GM19324 (cell line): ENCODE results near the gene RNF44.

Experiments used
- ATAC-seq: cut with Tn5 transposase; IDR thresholded peaks from one replicate; pipeline ENCODE4 v1.9.1; 2021; ENCODE audit warnings: mild to moderate bottlenecking, moderate library complexity; ENCODE audit not compliant: unreplicated experiment, low FRiP score

Gene RNF44

DNA sequence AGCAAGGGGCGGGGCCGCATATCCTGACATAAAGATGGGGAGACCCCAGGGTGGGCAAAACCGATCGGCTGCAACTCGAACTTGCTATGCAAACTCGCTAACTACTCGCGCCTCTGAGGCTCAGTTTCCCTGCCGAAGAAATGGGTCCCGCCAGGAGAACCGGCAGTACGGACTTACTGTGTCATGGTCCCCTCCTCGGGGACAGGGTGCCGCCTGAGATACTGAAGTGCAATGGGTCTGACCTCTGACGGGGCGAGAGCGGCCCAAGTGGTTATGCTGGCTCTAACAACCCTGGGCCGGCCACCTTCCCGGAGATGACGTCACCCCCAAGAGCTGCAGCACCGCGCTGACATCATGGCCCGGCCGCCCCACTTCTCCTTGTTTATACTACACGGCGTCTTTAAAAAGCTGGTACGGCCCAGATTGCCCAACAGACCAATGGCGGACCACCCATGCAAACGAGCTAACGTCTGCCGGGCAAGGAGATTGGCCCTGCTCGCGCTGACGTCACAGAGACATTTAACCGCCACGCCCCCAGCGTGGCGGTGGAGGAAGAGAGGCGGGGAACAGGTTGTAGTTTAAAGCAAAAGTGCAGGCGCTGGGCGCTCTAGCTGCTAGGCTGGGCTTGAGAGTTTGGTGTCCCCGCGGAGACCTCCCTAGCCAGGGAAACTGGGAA lies 490 bp upstream of the RNF44 start:
- peak; percentile 72 for ATAC-seq

- ATAC-seq, result peak; percentile 14
These were observed 885 bp downstream of the RNF44 start for GRCh38 chr5:176536132-176536901.

DNA sequence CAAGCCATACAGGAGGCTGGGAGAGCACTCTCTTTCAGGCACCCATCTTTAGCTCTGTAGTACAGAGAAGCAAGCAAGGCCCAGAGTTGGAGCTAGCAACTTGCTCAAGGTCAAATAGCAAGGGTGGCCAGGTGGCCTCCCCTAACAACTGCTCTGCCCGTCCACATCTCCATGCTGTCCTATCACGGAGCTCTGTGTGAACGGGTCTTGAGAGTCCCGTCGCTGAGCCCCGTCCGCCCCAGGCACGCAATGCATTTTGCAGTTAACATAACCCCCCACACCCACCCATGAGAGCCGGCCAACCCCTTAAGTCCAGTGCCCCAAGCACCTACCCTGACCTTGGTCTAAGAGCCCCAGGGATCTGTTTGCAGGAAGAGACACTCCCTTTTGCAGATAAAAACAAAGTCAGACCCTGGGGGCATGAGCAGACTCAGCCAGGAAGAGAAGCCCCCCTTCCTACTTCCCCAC lies 1.5 kb downstream of the RNF44 start:
- ATAC-seq, result no peak

- ATAC-seq, result no peak
These were observed 2.0 kb downstream of the RNF44 start for GRCh38 chr5:176535101-176535663.

DNA sequence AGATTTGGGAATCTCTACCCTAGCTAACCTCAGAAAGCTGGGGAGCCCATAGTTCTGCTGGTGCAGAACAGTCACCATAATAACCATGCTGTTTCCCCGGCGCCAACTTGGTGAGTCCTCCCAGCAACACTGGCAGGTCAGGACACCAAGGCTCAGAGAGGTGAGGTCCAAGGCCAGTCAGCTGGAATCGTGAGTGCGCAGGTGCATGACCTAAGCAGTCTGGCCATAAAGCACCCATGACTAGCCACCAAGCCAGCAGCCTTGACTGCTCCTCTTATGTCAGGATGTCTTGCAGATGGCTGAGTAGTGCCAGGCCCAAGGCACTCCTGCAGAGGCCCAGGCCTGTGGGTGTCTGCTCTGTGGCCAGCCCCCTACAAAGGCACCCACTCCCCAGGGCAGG lies 2.6 kb downstream of the RNF44 start:
- no peak for ATAC-seq

GRCh38 chr5:176533894-176534611 lies 3.1 kb downstream of the RNF44 start:
- ATAC-seq, result no peak

DNA sequence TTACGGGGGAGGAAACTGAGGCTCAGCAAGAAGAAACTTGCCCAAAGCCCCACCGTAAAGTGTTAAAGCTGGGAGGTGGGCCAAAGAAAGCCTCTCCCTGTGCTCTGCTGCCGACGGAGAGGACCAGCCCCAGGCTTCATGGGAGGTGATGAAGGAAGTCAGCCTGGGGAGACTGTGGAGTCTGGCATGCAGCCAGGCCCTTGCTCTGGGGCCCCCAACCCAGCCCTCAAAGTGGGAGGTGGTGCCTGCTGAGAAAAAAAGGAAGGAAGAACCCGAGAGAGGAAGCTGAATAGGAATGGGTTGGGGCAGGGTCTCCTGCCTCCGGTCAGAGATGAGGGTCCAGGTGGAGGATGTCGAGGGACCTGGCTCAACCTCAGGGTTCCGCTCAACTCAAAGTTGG lies 3.8 kb downstream of the RNF44 start:
- no peak for ATAC-seq

GRCh38 chr5:176532795-176533194 lies 4.4 kb downstream of the RNF44 start:
- no peak for ATAC-seq

DNA sequence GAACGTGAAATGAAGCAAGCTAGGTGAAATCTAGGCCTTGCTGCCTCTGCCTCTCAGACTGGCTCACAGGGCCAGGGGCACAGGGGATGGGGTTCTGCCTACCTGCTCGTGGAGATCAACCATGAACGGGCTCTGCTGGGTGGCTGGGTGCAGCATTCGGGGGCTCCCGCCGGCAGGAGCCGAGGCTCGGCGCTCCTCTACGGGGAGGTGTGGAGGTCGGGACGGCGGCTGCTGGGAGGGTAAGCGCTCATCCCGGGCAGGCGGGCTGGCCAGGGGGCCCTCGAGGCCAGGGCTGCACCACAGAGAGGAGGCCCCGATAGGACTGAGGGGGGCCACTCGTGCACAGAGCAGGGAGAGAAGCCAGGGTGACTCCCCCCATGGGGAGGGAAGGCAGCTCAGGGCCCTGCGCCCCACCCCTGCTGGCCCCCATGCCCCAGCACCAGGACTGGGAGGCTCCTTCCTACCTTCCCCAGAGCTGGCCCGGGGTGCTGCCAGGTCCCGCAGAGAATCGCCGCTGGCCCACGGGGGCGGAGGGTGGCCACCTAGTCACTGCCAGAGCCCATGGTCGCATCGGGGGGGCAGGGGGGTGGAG lies 5.2 kb downstream of the RNF44 start:
- ATAC-seq, result no peak

DNA sequence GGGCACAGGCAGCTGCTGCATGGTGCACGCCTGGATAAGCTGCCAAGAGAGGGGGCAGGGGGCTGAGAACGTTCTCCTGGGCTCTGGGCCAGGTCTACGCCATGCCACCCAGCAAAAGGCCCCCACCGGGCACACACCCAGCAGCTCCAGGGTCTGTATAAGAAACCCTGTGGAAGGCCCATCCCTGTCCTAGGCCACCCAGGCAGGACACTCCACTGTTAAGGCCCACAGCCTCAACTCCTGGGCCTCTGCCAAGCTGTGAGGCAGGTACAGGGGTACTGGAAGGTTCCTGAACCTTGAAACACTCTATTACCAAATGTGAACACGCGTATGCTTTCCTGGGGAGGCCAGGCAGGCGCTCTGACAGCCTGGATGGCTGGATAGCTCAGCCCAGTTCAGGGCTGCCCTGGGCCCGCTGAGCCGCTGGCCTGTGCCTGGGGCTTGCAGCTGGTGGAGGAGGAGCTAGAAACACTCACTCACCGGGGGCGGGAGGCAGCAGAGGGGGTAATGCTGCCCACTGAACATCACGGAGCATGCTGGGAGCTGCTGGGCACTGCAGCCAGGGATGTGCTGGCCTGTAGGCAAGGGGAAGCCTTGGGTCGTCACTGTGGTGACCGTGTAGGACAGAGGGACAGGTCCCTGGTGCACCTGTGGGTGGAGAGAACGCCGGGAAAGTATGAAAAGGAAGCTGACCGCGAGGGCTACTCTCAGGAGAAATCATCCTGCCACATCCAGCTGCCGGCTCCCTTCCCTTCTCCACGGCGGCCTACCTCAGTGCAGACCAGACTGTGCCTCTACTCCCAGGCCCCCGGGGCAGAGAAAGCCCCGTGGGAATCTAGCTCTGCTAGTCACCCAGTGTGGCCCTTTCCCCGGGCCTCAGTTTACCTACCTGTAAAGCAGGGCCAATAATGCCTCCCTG lies 6.0 kb downstream of the RNF44 start:
- no peak for ATAC-seq

GRCh38 chr5:176530393-176530982 lies 6.7 kb downstream of the RNF44 start:
- no peak for ATAC-seq

- no peak for ATAC-seq
These were observed 7.5 kb downstream of the RNF44 start for GRCh38 chr5:176529741-176530141.

GRCh38 chr5:176529116-176529740 lies 8.0 kb downstream of the RNF44 start:
- no peak for ATAC-seq

DNA sequence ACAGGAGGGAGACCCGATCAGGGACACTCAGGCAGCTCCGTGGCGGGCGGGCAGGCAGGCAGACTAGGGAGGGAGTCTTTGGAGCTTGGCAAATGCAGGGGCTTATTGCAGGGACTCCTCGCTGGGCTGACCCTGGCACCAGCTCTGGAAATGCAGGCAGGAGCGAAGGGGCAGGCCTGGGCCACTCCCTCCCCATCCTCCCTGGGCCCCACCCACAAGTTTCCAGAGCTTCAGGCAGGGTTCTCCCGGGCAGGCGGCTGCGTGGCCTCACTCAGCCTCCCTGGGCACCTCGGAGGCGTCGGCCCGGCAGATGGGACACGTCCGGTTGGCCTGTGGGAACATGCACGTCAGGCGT lies 8.5 kb downstream of the RNF44 start:
- no peak for ATAC-seq

DNA sequence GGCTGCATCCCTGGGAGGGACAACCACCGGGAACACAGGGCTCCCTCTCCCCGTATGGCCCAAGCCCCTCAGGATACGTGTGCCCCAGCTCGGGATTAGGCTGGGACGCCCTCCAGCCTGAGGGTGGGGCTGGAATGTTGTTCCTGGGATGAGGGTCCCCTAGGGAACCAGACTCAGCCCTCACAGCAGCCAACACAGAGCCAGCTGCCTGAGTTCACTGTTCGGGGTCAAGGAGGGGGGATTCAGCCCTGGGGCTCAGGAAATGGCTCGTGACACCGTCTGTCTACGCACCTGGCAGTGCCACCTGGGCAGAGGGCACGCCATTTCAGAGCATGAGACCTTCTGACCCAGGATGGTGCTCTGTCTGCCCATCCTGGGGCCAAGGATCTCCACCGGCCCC lies 8.9 kb downstream of the RNF44 start:
- no peak for ATAC-seq

GRCh38 chr5:176527246-176528222 lies 9.7 kb downstream of the RNF44 start:
- no peak for ATAC-seq

DNA sequence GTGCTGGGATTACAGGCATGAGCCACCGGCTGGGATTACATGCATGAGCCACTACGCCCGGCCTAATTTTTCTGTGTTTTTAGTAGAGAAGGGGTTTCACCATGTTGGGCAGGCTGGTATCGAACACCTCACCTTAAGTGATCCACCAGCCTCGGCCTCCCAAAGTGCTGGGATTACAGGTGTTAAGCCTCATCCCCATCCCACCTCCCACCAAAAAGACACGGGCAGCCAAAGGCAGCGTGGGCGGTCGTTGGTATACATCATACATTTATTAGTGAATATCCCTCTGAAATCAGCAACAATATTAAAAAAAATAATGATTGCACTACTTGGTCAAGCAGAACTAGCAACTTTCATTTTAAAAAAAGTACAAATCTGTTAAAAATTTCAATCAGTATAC lies 10.7 kb downstream of the RNF44 start:
- ATAC-seq, result no peak

DNA sequence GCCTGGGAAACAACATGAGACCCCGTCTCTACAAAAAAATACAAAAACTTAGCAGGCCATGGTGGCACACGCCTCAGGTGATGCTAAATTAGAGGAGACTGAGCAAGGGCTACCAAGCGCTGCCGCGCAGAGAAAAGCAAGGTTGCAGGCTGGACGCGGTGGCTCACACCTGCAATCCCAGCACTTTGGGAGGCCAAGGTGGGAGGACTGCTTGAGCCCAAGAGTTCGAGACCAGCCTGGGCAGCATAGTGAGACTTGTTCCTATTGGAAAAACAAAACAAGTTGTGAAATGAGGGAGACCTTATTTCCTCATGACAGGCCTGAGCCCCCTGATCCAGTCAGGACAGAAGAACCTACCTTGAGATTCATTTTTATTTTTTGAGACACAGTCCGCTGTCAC lies 11.5 kb downstream of the RNF44 start:
- ATAC-seq, result no peak
